ENCODE data around the gene AMPD3.
A peak's percentile ranks its signal among the peaks of the same experiment; 100 is the strongest.

The AMPD3 gene

DNA sequence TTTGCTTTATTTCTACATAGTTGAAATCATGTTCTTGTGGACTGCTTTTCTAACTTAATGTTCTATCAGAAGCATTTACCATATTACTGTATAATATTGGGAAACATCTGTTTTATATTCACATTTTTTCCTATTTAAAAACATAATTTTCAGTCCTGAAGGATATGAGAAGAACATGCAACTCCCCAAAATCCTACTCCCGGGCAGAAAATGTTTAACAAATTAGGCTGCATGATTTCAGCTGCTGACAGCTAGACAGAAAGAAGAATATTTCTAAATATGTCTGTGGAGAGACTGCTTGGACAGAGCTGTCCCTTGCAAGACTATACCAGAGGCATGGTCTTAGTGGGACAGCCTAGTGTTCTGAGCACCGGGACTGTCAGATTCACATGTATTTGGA is 15.7 kb upstream of the AMPD3 start:
- DNase-seq, result no peak

DNA sequence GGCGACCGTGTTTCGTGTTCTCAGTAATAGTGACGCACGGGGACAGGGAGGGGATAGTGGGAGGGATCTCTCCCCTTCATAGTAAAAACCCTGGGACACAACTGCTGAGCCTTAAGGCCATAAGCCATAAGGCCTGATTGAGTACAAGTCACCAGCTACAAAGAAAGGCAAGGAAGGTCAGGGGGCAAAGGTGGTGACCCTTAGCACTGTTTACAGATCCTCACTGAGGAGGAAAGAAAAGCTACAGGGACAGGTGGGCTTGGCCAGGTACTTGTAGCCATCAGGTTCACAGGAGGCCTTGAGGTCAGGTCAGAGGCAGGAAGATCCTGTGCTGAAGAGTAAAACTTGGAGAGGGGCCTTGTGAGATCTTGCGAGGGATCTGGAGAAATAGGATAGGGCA is 15.1 kb upstream of the AMPD3 start:
- DNase-seq, result no peak

DNA sequence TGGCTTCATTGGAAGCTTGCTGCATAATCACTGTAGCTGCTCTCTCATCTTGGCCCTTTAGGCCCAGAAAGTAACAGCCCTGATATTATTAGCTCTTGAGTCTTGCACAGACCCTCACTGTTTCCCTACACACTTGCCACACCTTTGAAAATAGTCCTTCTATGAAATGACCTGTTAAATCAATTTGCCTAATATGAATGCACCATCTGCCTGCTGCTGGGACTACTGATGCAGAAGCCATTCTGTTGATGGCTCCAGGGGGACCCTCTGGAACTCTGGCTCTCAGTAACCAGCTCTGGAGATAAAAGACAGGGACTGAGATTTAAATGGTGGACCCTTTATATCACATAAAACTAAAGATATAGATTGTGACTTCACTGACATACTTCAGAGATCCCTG is 14.7 kb upstream of the AMPD3 start:
- no peak for DNase-seq

DNA sequence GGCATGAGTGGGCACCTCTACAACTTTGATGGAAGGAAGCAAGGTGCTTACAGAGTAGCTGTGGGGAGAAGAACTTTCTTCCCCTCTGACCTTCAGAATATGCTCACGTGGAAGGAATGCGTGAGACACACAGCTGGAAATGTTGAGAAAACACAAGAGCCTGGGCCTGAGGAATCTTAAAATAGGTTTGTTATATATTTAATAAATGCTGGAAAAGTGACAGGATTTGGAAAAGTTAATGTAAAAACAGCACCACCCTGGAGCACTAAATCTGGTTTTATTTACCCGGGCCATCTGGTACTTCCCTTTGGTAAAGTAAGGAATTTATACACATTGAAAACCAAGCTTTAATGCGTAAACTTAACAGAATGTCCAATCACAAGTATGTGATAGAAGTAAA is 14.0 kb upstream of the AMPD3 start:
- DNase-seq, result no peak

DNA sequence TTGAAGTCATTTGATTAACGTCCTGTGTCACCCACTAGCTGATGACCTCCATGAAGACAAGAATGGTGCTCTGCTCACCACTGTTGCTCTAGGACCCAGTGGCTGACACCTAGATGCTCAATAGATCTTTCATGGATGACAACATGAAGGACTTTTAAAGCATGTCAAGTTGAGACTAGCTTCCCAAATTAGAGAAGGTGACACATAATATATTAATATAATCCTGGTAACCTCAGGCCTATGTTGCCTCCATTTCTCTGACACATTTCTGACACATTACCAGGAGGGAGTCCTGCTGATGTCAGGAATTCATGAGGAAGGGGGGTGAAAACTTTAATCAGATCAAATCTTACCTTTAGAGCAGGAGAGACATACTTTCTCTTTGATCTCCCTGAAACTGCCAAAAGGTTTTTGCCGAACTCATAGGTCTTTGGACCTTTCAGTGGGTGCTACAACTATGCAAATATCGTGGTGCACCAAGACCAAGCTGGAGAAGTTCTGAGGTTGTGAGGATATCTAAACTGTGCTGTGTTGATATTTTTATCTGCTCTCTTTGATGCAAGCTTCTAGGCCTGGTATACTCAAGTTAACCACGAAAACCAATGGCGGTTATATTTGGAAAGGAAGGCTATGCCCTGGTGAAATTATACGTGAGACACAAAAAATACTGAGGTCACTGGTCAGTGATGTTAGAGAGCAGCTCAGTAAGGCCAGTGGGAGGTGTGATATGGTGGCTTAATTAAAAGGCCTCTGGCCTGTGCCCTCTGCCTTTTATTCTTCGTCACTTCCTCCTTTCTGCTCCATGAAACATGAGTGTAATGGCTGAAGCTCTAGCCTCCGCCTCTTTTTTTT is 13.2 kb upstream of the AMPD3 start:
- DNase-seq, result no peak

DNA sequence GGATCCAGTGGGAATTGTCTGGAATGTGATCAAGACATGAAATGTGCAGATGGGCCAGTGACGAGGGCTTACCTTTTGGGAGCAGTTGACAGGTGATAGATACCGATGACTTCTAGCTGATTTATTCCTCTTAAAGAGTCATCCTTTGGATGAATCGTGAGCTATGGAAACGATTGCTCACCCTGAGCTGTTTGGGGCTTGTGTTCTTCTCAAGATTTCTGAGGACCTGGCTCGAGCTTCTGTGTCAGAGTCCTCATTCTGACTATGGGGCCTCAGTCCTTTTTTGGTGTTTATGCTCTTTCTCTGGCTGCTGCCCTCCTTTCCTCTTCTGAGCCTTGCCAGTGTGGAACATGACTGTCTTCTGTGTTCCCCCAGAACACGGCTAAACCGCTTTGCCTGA is 11.9 kb upstream of the AMPD3 start:
- no peak for DNase-seq

DNA sequence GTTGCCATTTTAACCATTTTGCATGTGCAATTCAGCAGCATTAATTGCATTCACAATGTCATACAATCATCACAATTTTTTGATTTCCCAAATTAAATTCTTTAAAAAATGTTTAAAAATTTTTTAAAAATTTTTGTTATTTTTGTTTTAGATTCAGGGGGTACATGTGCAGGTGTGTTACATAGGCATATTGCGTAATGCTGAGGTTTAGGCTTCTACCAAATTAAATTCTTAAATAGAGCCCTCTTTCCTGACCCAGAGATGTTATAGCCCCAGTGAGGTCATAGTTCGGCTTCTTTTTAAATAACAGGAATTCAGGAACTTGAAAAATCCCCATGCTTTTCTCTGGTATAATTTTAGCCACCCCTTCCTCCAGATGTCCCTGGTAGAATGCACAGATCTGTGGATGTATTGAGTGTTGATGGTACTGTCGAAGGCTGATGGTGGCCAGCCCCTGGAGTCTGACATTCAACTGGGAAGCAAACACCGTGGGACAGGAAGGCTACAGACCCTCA is 11.3 kb upstream of the AMPD3 start:
- DNase-seq, result no peak

DNA sequence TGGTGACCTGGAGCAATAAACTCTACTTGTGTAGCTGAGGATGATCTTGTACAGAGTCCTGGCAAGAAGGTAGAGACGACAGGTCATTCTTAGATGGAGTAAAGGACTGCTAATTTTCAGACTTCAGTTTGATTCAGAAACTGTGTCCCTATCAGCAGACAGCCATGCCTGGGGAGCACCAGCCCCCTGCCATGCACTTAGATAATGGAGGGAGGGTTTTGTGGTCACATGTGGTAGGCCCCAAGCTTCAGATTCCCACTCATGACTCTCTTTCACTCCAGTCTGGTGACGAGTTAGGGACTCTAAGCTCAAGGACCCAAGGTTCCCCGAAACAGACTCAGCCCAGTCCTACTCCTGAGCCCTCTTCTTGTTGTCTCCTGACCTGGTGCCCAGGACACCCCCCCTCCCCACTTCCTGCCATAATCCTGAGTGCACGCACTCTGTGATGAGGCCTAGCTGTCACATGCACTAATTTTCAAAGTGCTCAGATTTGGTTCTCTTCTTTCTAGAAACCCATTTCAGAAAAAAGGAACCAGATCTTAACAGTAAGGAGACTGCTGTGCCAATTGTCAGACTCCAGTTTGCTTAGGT is 10.2 kb upstream of the AMPD3 start:
- no peak for DNase-seq

DNA sequence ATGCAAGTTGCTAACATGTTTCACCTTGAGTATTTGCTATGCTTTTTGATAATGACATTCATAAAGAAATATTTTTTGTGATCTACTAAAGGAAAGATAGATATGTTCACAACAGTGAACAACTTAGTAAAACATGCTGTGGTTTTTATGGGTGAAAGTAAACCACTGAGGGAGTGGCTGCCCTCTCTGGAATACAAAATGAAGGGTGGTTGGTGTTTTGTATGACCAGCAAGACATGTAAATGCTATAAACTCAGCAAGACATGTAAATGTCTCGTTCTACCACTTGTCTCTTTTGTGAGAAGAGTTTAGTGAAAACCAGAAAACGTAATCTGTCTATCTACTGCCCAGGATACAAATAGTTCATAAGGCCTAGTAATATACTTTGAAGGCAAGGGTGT is 7.6 kb upstream of the AMPD3 start:
- DNase-seq, result no peak

DNA sequence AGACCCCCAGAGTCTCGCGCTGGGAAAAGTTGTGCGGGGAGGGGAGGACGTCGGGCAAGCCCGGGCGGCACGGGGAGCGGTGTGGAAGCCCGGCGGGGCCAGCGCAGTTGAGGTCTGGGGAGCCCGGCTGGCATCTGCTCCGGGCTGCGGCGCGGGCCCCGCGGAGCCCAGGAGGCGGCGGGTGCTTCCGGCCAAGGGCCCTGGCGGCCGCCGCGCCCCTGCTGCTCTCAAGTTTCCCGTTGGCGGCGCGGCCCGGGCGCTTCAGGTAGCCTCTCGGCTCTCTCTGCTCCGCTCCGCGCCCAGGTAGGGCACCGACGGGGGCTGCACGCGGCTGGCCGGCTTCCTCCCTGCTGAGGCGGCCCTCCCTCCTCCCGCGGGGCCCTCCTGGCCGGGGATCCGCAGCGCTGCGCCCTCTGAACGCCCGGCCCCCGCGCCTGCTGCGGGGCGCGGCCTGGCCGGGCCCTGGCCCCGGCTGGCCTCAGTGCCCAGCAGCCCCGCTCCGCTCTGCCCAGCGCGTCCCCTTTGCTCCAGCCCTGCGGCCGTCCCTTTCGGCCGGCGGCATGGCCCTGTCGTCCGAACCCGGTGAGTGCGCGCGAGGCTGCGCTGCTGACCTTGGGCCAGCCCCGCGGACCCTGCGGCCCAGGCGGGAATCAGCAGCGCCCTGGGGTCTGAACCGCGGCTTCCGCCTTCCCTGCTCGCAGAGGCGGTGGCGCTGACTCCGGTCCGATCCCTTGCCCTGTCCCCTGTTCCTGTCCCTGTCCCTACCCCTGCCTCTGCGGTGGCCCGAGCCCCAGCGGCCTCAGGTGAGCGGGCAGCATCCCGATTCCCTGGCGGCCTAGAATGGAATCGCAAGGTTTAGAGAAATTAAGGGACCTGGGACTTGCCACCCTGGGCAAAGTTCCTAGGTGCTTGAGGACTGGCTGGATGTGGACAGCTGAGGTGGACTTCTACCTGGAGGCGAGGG is 4.3 kb upstream of the AMPD3 start:
- peak; percentile 14 for DNase-seq

DNA sequence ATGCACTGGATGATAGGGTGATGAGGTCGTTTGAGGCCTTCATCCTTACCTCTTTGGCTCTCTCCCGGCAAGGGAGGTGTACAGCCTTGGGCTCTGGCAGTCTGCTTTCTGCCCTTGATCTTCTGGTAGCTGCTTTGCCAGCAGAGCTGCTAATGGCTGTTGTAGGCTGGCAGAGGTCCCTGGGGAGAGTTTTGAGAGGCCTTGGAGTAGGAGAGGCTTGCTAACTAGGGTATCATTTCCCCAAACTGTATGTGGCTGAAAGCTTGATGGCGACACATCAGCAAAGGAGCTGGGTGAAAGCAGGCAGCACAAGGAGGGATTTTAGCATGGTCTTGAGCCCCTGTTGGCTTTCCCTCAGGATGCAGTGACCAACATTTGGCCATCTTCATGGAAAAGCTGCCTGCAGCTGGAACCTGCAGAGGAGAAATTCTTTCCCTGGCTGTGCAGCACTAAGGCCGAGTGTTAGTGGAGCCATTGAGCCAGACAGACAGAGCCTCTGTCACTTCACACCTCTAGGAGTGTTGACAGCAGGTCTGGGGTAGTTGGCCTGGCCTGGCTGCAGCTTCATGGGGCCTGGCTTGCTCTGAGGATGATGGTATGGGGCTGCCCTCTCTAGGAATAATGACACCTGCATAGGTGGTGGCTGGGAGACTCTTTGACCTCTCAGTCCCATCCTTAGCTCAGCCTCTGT is 3.5 kb upstream of the AMPD3 start:
- no peak for DNase-seq

DNA sequence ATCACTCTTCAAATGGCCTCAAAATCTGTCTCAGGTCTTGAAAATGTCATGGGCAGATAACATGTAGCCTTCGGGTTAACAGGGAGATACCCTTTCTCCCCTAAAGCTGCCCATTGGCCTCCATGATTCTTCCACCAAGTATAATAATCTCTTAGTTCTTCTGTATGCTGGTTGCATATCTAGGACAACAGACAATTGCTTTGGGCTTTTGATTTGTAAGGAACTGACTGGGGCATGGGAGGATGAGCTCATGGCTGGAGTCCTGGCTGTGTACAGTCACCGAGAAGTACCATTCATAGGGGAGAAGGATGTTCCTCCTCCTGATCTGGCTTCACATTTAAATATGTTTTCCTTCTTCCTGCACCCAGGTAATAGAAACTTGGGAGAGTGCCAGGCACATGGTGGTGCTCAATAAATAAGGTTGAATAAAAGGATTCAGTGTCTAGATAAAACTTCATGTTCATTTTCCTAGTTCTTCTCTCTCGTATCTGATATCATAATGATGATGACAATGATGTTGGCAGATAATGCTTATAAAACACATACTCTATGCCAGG is 2.8 kb upstream of the AMPD3 start:
- no peak for DNase-seq

DNA sequence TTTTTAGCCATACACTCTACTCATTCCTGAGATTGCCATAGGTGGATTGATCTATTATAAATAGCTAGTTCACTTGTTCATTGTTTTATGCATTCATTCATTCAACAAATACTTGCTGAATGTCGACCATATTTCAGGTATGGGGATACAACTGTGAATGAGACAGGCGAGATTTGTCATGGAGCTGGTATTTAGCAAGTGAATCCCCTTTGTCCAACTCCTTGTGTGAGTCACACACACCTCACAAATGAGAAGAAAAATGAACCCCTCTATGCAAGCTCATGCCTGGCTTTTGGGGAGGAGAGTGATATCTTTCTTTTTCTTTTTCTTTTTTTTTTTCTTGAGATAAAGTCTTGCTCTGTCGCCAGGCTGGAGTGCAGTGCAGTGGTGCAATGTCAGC is 1.8 kb upstream of the AMPD3 start:
- DNase-seq, result no peak

DNA sequence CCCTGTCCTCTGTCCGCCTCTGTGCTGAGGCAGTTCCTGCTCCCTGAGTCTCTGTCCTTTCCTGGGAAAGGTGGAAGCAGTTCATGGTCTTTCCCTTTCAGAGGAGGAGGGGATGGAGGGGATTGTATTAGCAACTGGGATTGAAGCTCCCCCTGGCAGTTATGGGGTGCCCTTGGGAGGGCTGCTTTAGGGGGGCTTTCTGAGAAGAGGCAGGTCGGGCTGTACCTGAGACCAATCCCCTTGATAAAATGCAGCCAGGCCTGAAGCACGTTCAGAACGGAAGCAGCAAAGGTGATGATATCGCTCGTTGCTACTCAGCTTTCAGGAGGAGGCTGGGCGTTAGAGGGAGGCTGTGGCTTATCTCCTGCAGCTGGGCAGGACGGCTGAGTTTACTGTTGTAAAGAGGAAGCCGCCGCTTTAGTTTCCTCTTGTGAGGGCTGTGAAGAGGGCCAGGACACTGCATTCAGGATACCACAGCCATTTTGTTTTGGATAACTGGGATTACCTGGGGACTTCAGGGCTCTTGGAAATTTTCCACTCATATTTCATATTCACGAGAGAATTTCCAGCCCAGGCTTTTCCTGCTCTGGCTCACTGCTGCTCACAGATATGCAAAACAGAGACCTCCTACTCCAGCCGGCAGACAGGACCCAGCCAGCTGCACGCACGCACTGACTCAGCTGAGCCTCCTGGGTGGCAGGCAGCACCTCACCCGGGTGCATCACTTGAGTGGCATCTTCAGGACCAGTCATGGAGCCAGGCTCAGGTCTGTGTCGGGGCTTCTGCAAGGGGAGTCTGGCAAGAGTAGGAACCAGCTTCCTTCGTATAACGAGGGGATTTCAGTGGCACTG is 798 bp downstream of the AMPD3 start:
- peak; percentile 30 for DNase-seq

DNA sequence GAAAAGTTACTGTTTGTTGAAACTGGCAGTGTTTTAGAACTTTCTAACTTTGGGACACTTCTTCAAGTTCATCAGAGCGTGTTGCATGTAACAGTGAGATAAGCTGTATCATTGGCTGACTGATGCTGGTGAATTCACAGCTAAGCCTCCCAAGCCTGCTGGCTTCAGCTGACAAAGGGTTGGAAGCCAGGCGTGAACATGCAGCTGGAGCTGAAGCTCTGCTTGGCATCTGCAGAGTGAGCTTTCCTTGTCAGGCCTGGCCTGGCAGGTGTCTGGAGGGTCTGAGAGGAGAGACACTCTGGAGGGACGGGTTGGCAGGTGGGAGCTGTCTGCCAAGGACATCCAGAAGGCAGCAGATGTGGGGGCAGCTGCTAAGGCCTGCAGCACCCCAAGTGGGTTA is 1.5 kb downstream of the AMPD3 start:
- no peak for DNase-seq

DNA sequence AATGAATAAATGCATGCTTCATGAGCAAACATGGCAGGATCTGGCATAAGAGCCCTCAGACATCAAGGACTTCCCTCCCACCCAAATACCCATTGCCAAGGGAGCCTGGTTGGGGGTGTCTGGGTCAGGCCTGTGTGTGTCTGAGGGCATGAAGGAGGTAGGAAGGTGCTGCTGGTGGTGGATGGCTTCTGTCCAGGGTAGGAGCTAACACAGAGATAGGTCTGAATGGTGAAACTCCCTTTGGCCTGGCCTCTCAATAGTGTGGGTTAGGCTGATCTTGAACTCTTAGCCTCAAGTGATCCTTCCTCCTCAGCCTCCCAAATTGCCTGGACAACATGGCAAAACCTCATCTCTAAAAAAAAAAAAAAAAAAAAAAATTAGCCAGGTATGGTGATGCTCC is 2.8 kb downstream of the AMPD3 start:
- no peak for DNase-seq

DNA sequence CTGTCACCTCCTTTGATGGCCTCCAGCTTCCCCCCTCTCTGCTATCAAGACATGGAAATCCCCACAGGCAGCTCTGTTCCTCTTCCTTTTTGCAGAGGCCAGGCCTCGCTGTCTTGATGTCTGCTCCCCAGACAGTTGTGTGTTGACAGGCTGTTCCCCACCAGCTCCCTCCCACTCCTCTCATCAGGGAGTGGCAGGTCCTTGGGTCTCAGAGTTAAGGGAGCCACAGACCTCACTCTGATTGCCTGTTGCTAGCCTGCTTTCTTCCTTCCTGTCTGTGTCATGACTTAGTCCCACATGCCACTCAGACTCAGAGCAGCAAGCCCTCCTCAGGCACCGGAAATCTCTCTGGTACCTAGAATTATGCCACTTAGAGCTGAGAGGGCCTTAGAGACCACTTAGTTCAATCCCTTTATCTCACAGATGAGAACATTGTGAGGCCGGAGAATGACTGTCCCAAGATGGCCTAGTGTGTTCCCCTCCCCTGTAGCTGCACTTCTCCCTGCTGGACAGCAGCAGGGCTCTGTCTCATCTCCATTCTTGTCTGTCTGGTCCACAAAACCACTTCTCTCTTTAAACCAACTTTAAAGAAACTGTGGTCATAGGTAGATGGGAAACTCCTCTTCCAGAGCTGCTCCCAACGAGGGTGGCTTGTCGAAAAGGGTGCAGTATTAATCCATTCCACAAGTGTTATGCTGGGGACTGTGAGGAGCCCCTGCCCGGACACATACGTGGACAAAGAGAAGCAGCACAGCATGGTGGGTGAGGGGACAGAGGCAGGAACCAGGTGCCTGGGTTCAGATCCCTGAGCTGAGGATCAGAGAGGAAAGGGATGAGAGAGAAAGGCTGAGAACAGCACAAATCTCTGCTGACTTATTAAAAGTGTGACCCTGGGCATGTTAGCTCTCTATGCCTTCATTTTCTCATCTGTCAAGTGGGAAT is 4.2 kb downstream of the AMPD3 start:
- DNase-seq, result peak; percentile 46

DNA sequence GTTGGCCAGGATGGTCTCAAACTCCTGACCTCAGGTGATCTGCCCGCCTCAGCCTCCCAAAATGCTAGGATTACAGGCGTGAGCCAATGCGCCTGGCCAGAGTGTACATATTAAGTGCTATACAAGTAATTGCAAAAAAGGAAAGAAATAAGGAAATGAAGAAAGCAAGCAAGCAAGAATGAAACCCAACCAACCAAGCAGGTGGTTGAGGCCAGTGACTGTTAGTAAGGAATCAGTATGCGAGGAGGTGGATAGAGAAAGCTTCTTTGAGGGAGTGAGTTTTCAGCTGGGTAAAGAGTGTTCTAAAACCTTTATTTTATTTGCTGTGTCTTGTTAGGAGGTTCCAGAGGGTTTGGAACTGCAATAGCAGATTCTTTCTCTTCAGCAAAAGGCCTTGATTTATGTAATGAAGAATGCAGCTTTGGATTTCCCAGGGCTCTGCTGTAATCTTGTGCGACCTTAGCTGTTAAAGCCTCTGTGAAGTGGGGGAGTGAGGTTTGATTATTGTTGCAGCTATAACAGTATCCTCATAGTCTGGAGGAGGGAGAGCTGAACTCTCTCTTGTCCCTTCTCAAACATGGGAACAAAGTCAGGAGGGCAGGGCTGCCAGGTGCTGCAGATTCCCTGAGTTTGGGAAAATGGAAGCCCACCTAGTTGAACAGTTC is 5.7 kb downstream of the AMPD3 start:
- DNase-seq, result no peak

DNA sequence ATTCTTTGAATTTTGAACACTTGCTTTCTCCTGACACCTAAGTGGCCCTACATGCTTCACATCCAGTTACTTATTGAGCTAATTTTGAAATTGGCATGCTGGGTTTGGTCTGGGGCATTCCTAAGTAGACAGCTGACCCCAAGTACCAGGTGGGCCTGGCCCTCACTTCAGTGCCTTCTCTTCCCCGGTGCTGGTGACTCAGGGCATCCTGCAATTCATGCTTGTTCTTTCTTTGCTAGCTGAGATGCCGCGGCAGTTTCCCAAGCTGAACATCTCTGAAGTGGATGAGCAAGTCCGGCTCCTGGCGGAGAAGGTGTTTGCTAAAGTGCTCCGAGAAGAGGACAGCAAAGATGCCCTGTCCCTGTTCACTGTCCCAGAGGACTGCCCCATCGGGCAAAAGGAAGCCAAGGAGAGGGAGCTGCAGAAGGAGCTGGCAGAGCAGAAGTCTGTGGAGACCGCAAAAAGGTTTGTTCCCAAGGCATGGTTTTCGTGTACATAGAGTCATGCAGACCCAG is 6.3 kb downstream of the AMPD3 start:
- DNase-seq, result no peak
